ENCODE data around the gene ARL5A. TPM values are rescaled to one million over a fixed set of nuclear protein-coding genes. Genes with fewer than 3 reads are reported as not detected.

ARL5A gene
- total and polyA plus RNA-seq, 9 of the 15 experiments (the other 6 are each of a cell fraction or from before 2014, with no cell fraction given) = 16.3 to 117 (median 88.4) TPM

DNA sequence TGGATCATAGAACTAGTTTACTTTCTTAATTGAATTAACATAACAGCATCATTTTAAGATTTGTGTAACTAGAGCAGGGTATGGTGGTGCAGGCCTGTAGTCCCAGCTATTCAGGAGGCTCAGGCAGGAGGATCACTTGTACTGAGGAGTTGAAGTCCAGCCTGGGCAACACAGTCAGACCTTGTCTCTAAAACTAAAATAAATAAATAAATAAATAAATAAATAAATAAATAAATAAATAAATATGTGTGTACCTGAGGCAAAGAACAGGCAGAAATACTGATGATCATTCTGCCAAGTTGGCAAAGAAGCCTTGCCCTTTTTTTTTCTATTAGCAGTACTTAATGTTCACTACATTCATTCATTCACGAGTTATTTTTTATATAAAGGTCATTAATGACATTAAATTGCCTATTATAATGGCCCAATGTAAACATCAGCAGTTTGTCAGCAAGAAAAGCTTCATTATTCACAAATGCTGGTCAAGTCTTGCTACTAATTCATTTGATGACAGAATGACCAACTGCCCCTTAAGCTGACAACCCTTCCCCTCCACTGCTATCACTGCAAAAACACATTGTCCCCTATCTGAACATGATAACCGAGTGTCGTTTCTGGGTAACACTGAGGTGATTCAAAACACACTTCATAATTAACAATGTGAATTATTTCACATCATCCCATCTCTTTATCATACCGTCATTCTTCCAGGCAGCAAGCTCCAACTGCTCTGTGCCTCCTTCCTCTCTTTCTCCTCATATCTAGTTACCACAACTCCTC is 39.0 kb downstream of the ARL5A start (continued):
- TF ChIP-seq, protein P1, sequence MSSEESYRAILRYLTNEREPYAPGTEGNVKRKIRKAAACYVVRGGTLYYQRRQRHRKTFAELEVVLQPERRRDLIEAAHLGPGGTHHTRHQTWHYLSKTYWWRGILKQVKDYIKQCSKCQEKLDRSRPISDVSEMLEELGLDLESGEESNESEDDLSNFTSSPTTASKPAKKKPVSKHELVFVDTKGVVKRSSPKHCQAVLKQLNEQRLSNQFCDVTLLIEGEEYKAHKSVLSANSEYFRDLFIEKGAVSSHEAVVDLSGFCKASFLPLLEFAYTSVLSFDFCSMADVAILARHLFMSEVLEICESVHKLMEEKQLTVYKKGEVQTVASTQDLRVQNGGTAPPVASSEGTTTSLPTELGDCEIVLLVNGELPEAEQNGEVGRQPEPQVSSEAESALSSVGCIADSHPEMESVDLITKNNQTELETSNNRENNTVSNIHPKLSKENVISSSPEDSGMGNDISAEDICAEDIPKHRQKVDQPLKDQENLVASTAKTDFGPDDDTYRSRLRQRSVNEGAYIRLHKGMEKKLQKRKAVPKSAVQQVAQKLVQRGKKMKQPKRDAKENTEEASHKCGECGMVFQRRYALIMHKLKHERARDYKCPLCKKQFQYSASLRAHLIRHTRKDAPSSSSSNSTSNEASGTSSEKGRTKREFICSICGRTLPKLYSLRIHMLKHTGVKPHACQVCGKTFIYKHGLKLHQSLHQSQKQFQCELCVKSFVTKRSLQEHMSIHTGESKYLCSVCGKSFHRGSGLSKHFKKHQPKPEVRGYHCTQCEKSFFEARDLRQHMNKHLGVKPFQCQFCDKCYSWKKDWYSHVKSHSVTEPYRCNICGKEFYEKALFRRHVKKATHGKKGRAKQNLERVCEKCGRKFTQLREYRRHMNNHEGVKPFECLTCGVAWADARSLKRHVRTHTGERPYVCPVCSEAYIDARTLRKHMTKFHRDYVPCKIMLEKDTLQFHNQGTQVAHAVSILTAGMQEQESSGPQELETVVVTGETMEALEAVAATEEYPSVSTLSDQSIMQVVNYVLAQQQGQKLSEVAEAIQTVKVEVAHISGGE (CRISPR knock-in tag; IDR thresholded peaks at IDR 0.05) = peak in 1 of 3 experiments; percentile 71; a peak in 2 of 6 replicates
- TF ChIP-seq ZBTB17 (CRISPR knock-in tag; IDR thresholded peaks at IDR 0.05) (no peak), ZNF668 (CRISPR knock-in tag; IDR thresholded peaks at IDR 0.05) (0 out of 2 replicates have a peak, but pooled peaks have one; percentile 14), ETV1 (tag; conservative IDR thresholded peaks at IDR 0.05; ENCODE audit: low read depth) (peak; percentile 34; the same call in 1 of the 2 replicates), TCFL5 (CRISPR knock-in tag; conservative IDR thresholded peaks at IDR 0.05) (no peak), WHSC1 (IDR thresholded peaks at IDR 0.05; ENCODE audit: low read length) (no peak), GATAD2B (IDR thresholded peaks at IDR 0.05; ENCODE audit: borderline replicate concordance) (no peak; the same call in 1 of the 2 replicates), FOXJ3 (CRISPR knock-in tag; IDR thresholded peaks at IDR 0.05) (no peak; the same call in 1 of the 2 replicates), ZNF133 (CRISPR knock-in tag; IDR thresholded peaks at IDR 0.05) (no peak), YY1 (IDR thresholded peaks at IDR 0.05; ENCODE audit: borderline replicate concordance in 1 of 3, control insufficient read depth in 1 of 3, extremely low read depth in 1 of 3, insufficient read depth in 3 of 3, insufficient read length in 1 of 3, insufficient replicate concordance in 2 of 3, low read depth in 1 of 3, low read length in 2 of 3) (no peak), ZC3H4 (CRISPR knock-in tag; IDR thresholded peaks at IDR 0.05; ENCODE audit: borderline replicate concordance) (no peak), KDM4B (IDR thresholded peaks at IDR 0.05; ENCODE audit: borderline replicate concordance in 2 of 2, low read depth in 1 of 2) (no peak), EZH2 (IDR thresholded peaks at IDR 0.05; ENCODE audit: borderline replicate concordance, low read depth, low read length) (no peak), NUFIP1 (IDR thresholded peaks at IDR 0.05; ENCODE audit: partially characterized antibody) (no peak)
- TF ChIP-seq, protein P2, sequence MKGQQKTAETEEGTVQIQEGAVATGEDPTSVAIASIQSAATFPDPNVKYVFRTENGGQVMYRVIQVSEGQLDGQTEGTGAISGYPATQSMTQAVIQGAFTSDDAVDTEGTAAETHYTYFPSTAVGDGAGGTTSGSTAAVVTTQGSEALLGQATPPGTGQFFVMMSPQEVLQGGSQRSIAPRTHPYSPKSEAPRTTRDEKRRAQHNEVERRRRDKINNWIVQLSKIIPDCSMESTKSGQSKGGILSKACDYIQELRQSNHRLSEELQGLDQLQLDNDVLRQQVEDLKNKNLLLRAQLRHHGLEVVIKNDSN (CRISPR knock-in tag; IDR thresholded peaks at IDR 0.05) = no peak
- TF ChIP-seq, protein P3, sequence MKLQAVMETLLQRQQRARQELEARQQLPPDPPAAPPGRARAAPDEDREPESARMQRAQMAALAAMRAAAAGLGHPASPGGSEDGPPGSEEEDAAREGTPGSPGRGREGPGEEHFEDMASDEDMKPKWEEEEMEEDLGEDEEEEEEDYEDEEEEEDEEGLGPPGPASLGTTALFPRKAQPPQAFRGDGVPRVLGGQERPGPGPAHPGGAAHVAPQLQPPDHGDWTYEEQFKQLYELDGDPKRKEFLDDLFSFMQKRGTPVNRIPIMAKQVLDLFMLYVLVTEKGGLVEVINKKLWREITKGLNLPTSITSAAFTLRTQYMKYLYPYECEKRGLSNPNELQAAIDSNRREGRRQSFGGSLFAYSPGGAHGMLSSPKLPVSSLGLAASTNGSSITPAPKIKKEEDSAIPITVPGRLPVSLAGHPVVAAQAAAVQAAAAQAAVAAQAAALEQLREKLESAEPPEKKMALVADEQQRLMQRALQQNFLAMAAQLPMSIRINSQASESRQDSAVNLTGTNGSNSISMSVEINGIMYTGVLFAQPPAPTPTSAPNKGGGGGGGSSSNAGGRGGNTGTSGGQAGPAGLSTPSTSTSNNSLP (IDR thresholded peaks at IDR 0.05; ENCODE audit: borderline replicate concordance, low read depth, low read length) = peak; percentile 97
- TF ChIP-seq, protein P4, sequence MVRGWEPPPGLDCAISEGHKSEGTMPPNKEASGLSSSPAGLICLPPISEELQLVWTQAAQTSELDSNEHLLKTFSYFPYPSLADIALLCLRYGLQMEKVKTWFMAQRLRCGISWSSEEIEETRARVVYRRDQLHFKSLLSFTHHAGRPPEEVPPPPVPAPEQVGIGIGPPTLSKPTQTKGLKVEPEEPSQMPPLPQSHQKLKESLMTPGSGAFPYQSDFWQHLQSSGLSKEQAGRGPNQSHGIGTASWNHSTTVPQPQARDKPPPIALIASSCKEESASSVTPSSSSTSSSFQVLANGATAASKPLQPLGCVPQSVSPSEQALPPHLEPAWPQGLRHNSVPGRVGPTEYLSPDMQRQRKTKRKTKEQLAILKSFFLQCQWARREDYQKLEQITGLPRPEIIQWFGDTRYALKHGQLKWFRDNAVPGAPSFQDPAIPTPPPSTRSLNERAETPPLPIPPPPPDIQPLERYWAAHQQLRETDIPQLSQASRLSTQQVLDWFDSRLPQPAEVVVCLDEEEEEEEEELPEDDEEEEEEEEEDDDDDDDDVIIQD (CRISPR knock-in tag; IDR thresholded peaks at IDR 0.05) = no peak

Measured in K562 (cell line).